GM12878 (cell line): ENCODE data around the gene EPHB2. TPM values are rescaled to one million over a fixed set of nuclear protein-coding genes. Genes with fewer than 3 reads are reported as not detected.

Experiments
- ATAC-seq: fragments of 200-7000 bp; cut with Tn5 transposase; 3 replicates; pipeline ENCODE4 v1.9.1; 2020; ENCODE audit warnings: mild to moderate bottlenecking, moderate library complexity
- BruUV-seq: library from RNA; stranded (reverse); fragments of 400-500 nt; replicated peaks from 2 replicates; lab custom pipeline; 2021; lab: Mats Ljungman, UMichigan
- CTCF ChIA-PET: fragments of 300-600 bp; sonication (Branson Sonifier 250); formaldehyde crosslinking; extraction: SDS; loops from one replicate; lab custom pipeline; 2021; ENCODE audit warnings: inconsistent platforms; lab: Yijun Ruan, JAX
- POLR2A ChIA-PET: fragments of 350-600 bp; formaldehyde crosslinking; extraction: SDS; loops from one replicate; lab custom pipeline; 2021; ENCODE audit warnings: inconsistent platforms; lab: Charles Lee
- RAD21 ChIA-PET: fragments of 300-600 bp; sonication (Branson Sonifier 250); formaldehyde crosslinking; loops from one replicate; lab custom pipeline; 2023; ENCODE audit warnings: antibody characterized with exemption; ENCODE audit not compliant: unreplicated experiment; lab: Charles Lee
- SMC1A ChIA-PET: fragments of 300-600 bp; sonication (Branson Sonifier 250); formaldehyde crosslinking; loops from one replicate; lab custom pipeline; 2023; ENCODE audit not compliant: unreplicated experiment, uncharacterized antibody; lab: Charles Lee
- DNase-seq: peaks from one replicate; pipeline ENCODE4 v3.0.0-alpha.2; 2011; ENCODE audit warnings: low read depth, low spot score
- FAIRE-seq: peaks from 3 replicates; lab custom pipeline; 2011; peaks lifted over from hg19 to GRCh38; lab: Jason Lieb, UNC
- H2AFZ ChIP-seq: 2 replicates; pipeline ENCODE4 v1.6.0; 2011; ENCODE audit warnings: low read depth, low read length, control low read depth; ENCODE audit not compliant: control insufficient read depth
- H3K27ac ChIP-seq: 2 replicates; pipeline ENCODE4 v1.5.1; 2011; ENCODE audit warnings: control low read depth; ENCODE audit not compliant: control insufficient read depth, insufficient read depth
- H3K27me3 ChIP-seq, 2 experiments: replicated peaks in 1 of 2; 2 replicates each; pipeline versions ENCODE4 v1.6.0 to v1.6.1; 2011; ENCODE audit warnings: low read length in 1 of 2; ENCODE audit not compliant: control insufficient read depth in 2 of 2, insufficient read depth in 2 of 2
- H3K36me3 ChIP-seq, 2 experiments: 2 replicates each; pipeline ENCODE4 v1.5.1; 2011; ENCODE audit warnings: low read length in 1 of 2; ENCODE audit not compliant: control insufficient read depth in 2 of 2, insufficient read depth in 2 of 2
- H3K4me1 ChIP-seq: 2 replicates; pipeline ENCODE4 v1.6.1; 2011; ENCODE audit warnings: mild to moderate bottlenecking, low read length, moderate library complexity, mixed read lengths; ENCODE audit not compliant: control insufficient read depth, insufficient read depth
- H3K4me2 ChIP-seq: 2 replicates; pipeline ENCODE4 v1.6.0; 2011; ENCODE audit warnings: control low read depth; ENCODE audit not compliant: control insufficient read depth, insufficient read depth
- H3K4me3 ChIP-seq: fragments of 200-600 bp; sonication (generic); 2 replicates; pipeline ENCODE4 v1.5.1; 2016
- H3K79me2 ChIP-seq: 2 replicates; pipeline ENCODE4 v1.6.0; 2011; ENCODE audit warnings: low read length; ENCODE audit not compliant: control insufficient read depth, insufficient read depth
- H3K9ac ChIP-seq: 2 replicates; pipeline ENCODE4 v1.8.0; 2011; ENCODE audit warnings: low read length, control low read depth, mixed read lengths; ENCODE audit not compliant: control insufficient read depth, insufficient read depth
- H3K9me3 ChIP-seq: replicated peaks from 3 replicates; pipeline ENCODE4 v1.5.1; 2011; ENCODE audit warnings: mild to moderate bottlenecking, low read length; ENCODE audit not compliant: control insufficient read depth, insufficient read depth
- H4K20me1 ChIP-seq: 2 replicates; pipeline ENCODE4 v1.6.0; 2011; ENCODE audit not compliant: control insufficient read depth, insufficient read depth
- ATF7 ChIP-seq: fragments of 450-650 bp; IDR thresholded peaks from 2 replicates; pipeline ENCODE4 v1.6.1; 2016; ENCODE audit warnings: low read depth, mild to moderate bottlenecking
- BCL3 ChIP-seq: IDR thresholded peaks from 2 replicates; pipeline ENCODE4 v1.6.1; 2011; ENCODE audit warnings: borderline replicate concordance, low read depth, mild to moderate bottlenecking, moderate library complexity, low read length; ENCODE audit not compliant: insufficient read depth, poor library complexity, severe bottlenecking
- CBX5 ChIP-seq: sonication (generic); IDR thresholded peaks from 2 replicates; pipeline ENCODE4 v1.6.1; 2016; ENCODE audit warnings: low read depth, moderate library complexity, mild to moderate bottlenecking, inconsistent platforms
- CHD2 ChIP-seq: IDR thresholded peaks from 2 replicates; pipeline ENCODE4 v1.6.1; 2011; ENCODE audit warnings: low read depth, low read length, improper control_type of control experiment, borderline replicate concordance
- DPF2 ChIP-seq: fragments of 450-650 bp; IDR thresholded peaks from 2 replicates; pipeline ENCODE4 v1.6.1; 2017; ENCODE audit warnings: mild to moderate bottlenecking
- EP300 ChIP-seq, 2 experiments: fragments of 150-350 bp in 1 of 2; IDR thresholded peaks; 2 replicates each; pipeline ENCODE4 v1.6.1; 2011 to 2012; ENCODE audit warnings: low read depth in 2 of 2, low read length in 2 of 2, borderline replicate concordance in 1 of 2, improper control_type of control experiment in 1 of 2, inconsistent platforms in 1 of 2; ENCODE audit not compliant: control insufficient read depth in 1 of 2
- GABPA ChIP-seq: IDR thresholded peaks from 2 replicates; pipeline ENCODE4 v1.6.1; 2014; ENCODE audit warnings: antibody characterized with exemption, low read depth, mild to moderate bottlenecking, inconsistent platforms
- IKZF1 ChIP-seq: fragments of 450-650 bp; conservative IDR thresholded peaks from 2 replicates; pipeline ENCODE4 v1.6.1; 2017; ENCODE audit warnings: antibody characterized with exemption, mild to moderate bottlenecking
- PBX3 ChIP-seq: IDR thresholded peaks from 2 replicates; pipeline ENCODE4 v1.6.1; 2011; ENCODE audit warnings: mild to moderate bottlenecking, low read depth, low read length, moderate library complexity; ENCODE audit not compliant: insufficient replicate concordance
- POLR2AphosphoS2 ChIP-seq: IDR thresholded peaks from 2 replicates; pipeline ENCODE4 v1.6.1; 2011; ENCODE audit warnings: low read depth, mild to moderate bottlenecking, low read length, improper control_type of control experiment, moderate library complexity
- RCOR1 ChIP-seq: conservative IDR thresholded peaks from 2 replicates; pipeline ENCODE4 v1.6.1; 2012; ENCODE audit warnings: low read depth, low read length, improper control_type of control experiment
- RELB ChIP-seq: fragments of 450-650 bp; IDR thresholded peaks from 2 replicates; pipeline ENCODE4 v1.6.1; 2017; ENCODE audit warnings: low read depth, mild to moderate bottlenecking, moderate library complexity
- STAT3 ChIP-seq: IDR thresholded peaks from 2 replicates; pipeline ENCODE4 v1.6.1; 2011; ENCODE audit warnings: low read depth, low read length, improper control_type of control experiment
- USF1 ChIP-seq: IDR thresholded peaks from 2 replicates; pipeline ENCODE4 v1.6.1; 2011; ENCODE audit warnings: borderline replicate concordance, low read depth, mild to moderate bottlenecking, moderate library complexity, mixed read lengths, low read length; ENCODE audit not compliant: insufficient read depth; ENCODE audit errors: extremely low read length
- WGBS: methylation state at CpG from one replicate; pipeline ENCODE4 v1.1.6; 2016; ENCODE audit warnings: low lambda C conversion rate; ENCODE audit not compliant: insufficient replicate concordance, insufficient coverage; ENCODE audit errors: missing lambda C conversion rate; 5-methylcytosine and 5-hydroxymethylcytosine counted together
- in situ Hi-C: fragments of 300-500 bp; cut with MboI; formaldehyde crosslinking; loops from 9 replicates; pipeline ENCODE4 v1.14.3; 2018; ENCODE audit warnings: mixed read lengths
- intact Hi-C: fragments of 100-400 bp; cut with micrococcal nuclease; formaldehyde crosslinking; loops from one replicate; pipeline ENCODE4 v1.14.2; 2022; ENCODE audit not compliant: unreplicated experiment
- polyA plus RNA-seq, 11 experiments: library from polyadenylated mRNA; depleted of rRNA in 4 of 11; unstranded in 6 of 11; stranded (reverse) in 5 of 11; fragments of >200 nt; fragmentation: Nextera tagmentation in 4 of 11; fragmentation: Illumina TruSeq in 1 of 11; extraction: Ambion mirVana in 4 of 11; extraction: Trizol in 1 of 11; gene quantifications; 1 replicate in 1 of 11; 2 replicates in 10 of 11; pipeline versions ENCODE4 v1.2.1 to v1.2.3, GENCODE V29; 2011 to 2016; ENCODE audit warnings: inconsistent platforms in 2 of 11, missing spikeins in 2 of 11, low read depth in 1 of 11
- total RNA-seq, 4 experiments: library from RNA; depleted of rRNA in 3 of 4; stranded (reverse); fragments of >200 nt in 3 of 4; fragmentation: Illumina TruSeq in 1 of 4; extraction: Trizol in 1 of 4; gene quantifications; 2 replicates each; pipeline versions ENCODE4 v1.2.1 to v1.2.3, GENCODE V29; 2013 to 2021

The EPHB2 gene
- total and polyA plus RNA-seq, 10 of the 15 experiments (the other 5 are each of a cell fraction or from before 2014, with no cell fraction given): 0.13 to 3.3 (median 0.92) TPM

GRCh38 chr1:22812993-22813790 is 102.6 kb downstream of the EPHB2 start (continued):
- no peak for TF ChIP-seq EP300 (IDR thresholded peaks at IDR 0.05; ENCODE audit: borderline replicate concordance in 1 of 2, control insufficient read depth in 1 of 2, low read depth in 2 of 2, low read length in 2 of 2)
- TF ChIP-seq GABPA: no peak
- TF ChIP-seq, all 136 proteins: peak for 0

GRCh38 chr1:22814176-22815042 is 103.8 kb downstream of the EPHB2 start:
- ATAC-seq (peak; percentile 38; the same call in 1 of the 3 replicates), FAIRE-seq (no peak), DNase-seq (no peak)
- Histone ChIP-seq H3K4me2 (no peak overlapping the region), H3K36me3 (no peaks in the 10 kb centered on the region), H2AFZ (no peak overlapping the region), H3K27me3 (no peaks in the 10 kb centered on the region), H3K9me3 (no peaks in the 10 kb centered on the region), H3K4me1 (peaks cover 13% of the 10 kb centered on the region), H3K4me3 (no peak overlapping the region), H3K79me2 (no peaks in the 10 kb centered on the region), H4K20me1 (no peaks in the 10 kb centered on the region), H3K27ac (no peak overlapping the region), H3K9ac (no peak overlapping the region)
- SMC1A ChIA-PET: no interaction called here
- intact Hi-C loops (no loop called here), in situ Hi-C loops (no loop called here)
- no TSS peak for BruUV-seq
- 25% methylated on average over 19 of the region's 19 CpGs for WGBS
- CTCF ChIA-PET: no interaction called here
- POLR2A ChIA-PET: no interaction called here
- RAD21 ChIA-PET: no interaction called here
- no peak for TF ChIP-seq ATF7
- no peak for TF ChIP-seq IKZF1
- no peak for TF ChIP-seq POLR2AphosphoS2
- TF ChIP-seq PBX3: no peak
- TF ChIP-seq DPF2: no peak
- no peak for TF ChIP-seq RELB
- no peak for TF ChIP-seq USF1
- no peak for TF ChIP-seq STAT3
- no peak for TF ChIP-seq CBX5
- TF ChIP-seq RCOR1: no peak
- TF ChIP-seq BCL3: no peak
- TF ChIP-seq CHD2: no peak
